Measurements from ENCODE around the gene GALNT10.
A peak's percentile ranks its signal among the peaks of the same experiment; 100 is the strongest.

Gene GALNT10

GRCh38 chr5:154358516-154359220 is 168.1 kb downstream of the GALNT10 start:
- DNase-seq: peak; percentile 45

DNA sequence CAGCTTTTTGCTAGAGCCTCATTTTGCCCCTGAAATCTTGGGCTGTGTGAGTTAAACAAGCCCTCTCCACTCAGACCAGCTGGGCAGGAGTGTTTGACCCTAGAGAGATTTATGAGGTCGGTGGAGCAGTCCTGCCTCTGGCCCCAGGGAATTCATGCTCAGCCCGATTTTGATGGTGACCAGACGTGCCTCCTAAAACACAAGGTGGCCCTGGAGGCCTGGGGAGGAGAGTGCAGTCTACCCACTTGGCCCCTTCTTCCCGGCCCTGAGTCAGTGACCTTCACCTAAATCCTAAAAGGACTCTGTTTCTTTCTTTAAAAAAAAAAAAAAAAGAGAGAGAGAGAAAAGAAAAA is 168.7 kb downstream of the GALNT10 start:
- no peak for DNase-seq

DNA sequence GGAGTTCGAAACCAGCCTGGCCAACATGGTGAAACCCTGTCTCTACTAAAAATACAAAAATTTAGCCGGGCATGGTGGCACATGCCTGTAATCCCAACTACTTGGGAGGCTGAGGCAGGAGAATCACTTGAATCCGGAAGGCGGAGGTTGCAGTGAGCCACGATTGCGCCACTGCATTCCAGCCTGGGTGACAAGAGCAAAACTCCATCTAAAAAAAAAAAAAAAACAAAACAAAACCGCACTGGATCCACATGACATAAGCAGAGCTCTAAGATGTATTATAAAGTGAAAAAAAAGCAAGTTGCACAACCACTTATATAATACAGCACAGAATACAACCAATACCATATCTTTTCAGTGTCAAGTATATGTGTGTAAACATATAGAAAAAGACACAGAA is 169.7 kb downstream of the GALNT10 start:
- peak; percentile 60 for DNase-seq

- no peak for DNase-seq
Measured at GRCh38 chr5:154363411-154363810, 172.9 kb downstream of the GALNT10 start.

GRCh38 chr5:154364771-154365170 is 174.2 kb downstream of the GALNT10 start:
- DNase-seq: peak; percentile 36

DNA sequence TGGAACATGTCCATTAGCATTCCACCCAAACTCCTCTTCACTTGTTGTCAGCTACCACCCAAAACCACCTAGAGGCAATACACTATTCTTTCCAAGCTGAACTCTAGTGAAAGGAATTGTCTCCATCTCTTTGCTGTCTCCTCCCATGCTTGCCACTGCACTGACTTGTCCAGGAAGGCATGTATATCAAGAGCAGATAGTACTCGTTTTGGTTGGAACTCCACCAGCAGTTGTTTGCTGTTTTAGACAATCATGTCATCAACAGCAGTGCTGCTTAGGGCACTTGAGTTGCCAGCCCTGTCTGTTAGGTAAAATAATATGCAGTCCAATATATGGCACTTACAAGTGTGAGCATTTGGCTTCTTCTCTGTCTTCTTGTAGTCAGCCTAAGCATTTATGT is 175.3 kb downstream of the GALNT10 start:
- no peak for DNase-seq

- peak; percentile 44 for DNase-seq
Measured at GRCh38 chr5:154366353-154366752, 175.8 kb downstream of the GALNT10 start.

DNA sequence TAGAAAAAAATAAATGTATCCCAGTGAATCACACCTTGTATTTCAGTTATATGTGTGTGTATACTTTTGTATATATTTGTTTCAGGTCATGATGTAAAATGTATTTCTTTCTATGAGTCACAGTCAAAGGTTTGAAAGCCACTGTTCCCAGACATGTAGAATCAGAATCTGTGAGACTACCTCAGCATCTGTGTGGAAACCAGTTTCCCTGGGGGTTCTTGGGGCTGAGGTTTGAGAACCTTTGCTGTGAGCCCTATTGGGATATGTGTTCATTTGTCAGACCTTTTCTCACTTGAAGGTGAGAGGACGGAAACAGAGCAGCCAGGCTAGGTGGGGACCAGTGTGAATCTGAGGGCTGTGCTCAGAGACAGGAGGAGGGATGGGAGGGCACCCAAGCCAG is 176.6 kb downstream of the GALNT10 start:
- peak; percentile 36 for DNase-seq

DNA sequence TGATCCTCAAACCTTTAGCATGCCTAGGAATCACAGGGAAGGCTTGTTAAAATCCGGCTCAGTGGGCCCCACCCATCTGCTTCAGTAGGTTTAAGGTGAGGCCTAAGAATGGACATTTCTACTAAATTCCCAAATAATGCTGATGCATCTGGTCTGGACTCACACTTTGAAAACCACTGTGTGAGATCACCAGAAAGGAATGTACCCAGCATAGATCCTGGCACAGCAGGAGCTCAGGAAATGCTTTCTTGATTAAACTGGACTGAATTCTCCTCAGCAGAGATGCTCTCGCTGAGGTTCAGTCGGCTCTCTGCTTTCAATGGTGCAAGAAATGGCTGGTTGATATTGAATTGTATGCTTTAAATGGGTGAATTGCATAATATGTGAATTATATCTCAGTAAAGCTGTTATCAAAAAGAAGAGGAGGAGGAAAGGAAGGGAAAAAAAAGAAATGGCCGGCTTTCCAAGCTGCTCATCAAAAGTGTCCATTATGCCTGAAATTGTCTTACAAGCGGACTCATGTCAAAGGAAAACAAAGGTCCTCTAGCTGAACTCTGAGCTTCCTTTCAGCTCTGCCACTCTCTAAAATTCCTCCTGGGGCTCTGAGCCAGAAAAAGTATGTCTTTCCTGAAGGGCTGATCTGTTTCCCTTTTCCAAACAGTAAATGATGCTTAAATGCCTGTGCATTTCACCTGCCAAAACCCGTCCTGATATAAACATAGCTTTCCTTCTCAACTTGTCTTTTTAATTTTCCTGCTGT is 177.7 kb downstream of the GALNT10 start:
- peak; percentile 96 for DNase-seq

GRCh38 chr5:154369682-154370081 is 179.1 kb downstream of the GALNT10 start:
- DNase-seq: peak; percentile 41

- DNase-seq: peak; percentile 70
Measured at GRCh38 chr5:154370119-154370518, 179.6 kb downstream of the GALNT10 start.

- DNase-seq: no peak
Measured at GRCh38 chr5:154370813-154371212, 180.3 kb downstream of the GALNT10 start.

- peak; percentile 88 for DNase-seq
Measured at GRCh38 chr5:154371687-154372086, 181.2 kb downstream of the GALNT10 start.

DNA sequence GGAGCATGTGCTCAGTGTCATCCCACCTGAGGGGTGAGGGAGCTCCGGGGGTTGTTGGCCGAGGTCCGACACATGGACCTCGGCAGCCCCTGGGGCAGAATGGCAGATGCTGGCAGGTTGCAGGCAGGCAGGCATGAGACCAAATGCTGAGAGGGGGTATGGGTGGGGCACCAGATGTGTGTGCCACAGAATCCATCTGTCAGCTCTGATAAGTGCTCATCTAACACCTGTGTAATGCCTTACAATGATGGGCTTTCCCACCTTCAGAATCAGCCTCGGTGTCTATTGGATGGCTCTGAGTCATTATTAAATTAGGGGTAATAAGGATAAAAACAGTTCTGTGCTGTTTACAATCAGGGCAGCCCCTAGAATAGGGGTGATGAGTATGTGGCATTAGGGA is 182.1 kb downstream of the GALNT10 start:
- no peak for DNase-seq

DNA sequence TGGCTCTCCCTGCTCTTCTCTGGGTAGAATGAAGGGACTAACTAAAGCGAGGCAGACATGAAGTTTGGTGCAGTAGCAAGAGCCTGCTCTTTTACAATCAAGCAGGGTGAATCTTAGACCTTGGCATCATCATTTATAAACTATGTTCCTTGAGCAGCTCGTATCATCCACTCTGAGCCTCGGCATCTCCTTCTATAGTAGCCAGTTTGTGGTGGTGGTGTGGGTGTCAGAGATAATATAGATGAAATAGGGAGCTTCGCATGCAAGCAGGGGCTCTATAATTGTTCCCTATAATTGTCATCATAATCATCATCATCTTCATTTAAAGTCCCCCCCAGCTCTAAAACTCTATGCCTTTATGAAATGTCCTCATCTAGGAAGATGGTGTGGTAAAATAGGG is 182.8 kb downstream of the GALNT10 start:
- DNase-seq: no peak

GRCh38 chr5:154373729-154374179 is 183.2 kb downstream of the GALNT10 start:
- no peak for DNase-seq

GRCh38 chr5:154374264-154374663 is 183.7 kb downstream of the GALNT10 start:
- no peak for DNase-seq

- DNase-seq: peak; percentile 21
Measured at GRCh38 chr5:154375329-154376008, 184.9 kb downstream of the GALNT10 start.

DNA sequence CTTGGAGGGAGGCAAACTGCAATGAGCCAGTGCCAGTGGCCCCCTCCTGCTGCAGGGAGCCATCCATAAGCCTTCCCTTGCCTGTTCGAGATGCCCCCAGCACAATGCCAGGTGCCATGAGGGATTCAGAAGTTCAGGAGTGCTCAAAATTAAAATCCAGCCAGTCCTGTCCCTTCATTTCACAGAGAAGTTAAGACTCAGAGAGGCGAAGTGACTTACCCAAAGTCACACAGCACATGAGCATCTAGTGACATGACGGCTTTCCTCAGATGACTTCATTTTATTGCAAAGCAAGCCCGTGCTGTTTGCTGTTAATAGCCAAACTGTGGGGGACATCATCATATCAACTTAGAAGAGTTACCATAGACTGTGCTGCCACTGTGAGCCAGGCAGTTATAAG is 185.9 kb downstream of the GALNT10 start:
- no peak for DNase-seq

DNA sequence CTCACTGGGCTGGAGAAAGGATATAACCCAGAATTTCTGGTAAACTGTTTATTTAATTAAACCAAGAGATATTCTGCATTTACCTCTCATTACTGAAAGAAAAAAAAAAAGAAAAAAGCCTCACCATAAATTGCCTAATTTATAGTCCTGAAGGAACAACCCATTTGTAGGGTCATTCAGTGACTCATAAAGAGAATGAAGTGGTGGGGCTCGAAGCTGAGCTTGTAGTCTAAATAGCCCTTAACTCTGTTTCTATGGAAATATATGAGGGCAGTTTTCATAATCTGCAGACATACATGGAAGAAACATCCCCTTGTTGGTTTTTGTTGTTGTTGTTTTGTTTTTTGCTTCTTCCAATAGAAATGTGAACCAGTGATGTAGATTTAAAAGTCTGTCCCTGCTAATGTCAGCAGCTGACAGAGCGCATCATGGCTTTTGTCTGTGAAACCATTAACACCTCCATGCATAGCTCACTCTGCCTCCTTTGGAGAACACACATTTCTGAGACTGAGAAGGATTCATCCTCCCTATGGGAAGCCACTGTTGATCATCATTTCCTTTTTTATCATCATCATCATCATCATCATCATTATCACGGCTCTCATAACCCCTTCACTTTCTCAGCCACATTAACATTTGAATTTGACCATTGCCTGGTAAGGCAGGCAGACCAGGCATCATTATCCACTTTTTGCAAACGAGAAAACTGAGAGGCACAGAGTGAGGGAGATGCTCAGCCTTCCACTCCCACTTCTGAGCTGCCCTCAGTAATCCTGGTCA is 187.4 kb downstream of the GALNT10 start:
- DNase-seq: no peak

GRCh38 chr5:154380263-154380662 is 189.7 kb downstream of the GALNT10 start:
- no peak for DNase-seq

- DNase-seq: no peak
Measured at GRCh38 chr5:154384480-154385235, 194.1 kb downstream of the GALNT10 start.
